NCI-H2196 (cell line): ENCODE data around the gene TBC1D9.

ENCODE experiments used
- DNase-seq: peaks from one replicate; lab custom pipeline; 2025; ENCODE audit not compliant: unreplicated experiment; lab: John Stamatoyannopoulos, UW

Gene TBC1D9

DNA sequence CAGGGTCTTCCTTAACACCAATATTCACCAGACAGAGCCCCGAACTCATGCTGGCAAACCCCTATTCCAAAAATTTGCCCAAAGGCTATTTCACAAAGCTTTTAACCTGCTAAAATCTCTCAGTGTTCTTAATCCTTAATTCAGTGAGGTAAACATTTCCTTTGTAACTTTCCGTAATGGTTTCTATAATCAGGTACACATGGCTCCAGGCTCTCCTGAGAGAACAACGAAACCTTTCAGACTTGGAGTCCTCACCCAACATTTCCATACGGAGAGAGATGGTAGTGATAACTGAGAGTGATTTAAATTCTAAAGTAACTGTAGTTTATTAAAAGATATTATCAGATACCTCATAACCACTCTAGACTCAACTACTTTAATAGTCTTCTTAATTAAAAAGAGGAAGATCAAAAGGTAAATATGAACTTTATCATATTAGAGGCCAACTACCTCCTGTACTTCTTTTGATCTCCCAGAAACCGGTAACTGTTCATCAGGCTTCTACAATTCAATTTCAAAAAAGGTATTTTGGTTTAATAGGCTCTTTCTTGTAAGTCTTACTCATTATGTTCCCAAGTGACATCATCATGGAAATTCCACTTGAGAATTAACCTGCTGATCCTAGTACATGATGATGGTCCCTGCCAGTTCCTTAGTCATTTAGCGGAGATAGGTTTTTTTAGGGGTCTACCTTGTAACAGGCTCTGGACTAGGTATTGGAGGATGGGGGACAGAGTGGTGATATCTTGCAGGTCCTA lies 96.1 kb downstream of the TBC1D9 start:
- no peak for DNase-seq

GRCh38 chr4:140654495-140654814 lies 101.7 kb downstream of the TBC1D9 start:
- DNase-seq = no peak

DNA sequence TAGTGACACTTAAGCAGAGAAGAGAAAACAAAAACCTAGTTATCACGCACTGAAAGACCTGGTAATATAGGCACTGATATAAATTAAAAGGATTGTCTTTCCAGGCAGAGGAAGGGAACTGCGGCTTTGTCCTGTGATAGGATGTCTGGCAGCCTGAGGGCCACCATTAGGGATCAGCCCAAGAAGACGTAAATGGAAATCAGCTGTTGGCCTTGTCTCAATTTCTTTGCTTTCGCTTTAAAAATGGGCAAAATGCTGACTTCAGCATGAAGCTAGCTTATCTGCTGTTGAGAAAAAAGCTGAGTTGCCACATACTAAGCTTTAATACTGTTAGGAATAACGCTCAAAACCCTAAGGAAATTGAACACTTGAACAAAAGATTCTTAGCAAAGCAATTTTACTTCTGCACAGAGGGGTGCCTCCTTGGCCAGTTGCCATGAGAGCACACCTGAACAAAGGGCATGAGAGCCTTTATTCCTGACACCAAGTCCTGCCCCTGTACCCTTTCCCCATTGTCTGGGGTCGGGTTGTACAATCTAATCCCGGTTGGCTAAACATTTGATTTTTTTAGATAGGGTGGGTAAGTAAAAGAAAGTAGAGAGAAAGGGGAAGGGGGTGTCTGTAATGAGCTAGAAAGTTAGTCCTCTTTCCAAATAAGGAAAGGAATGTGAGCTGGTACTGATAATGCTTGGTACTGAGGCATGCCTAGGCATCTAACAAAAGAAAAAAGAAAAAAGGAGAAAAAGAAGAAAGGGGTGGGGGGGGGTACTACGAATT lies 102.3 kb downstream of the TBC1D9 start:
- DNase-seq = no peak

DNA sequence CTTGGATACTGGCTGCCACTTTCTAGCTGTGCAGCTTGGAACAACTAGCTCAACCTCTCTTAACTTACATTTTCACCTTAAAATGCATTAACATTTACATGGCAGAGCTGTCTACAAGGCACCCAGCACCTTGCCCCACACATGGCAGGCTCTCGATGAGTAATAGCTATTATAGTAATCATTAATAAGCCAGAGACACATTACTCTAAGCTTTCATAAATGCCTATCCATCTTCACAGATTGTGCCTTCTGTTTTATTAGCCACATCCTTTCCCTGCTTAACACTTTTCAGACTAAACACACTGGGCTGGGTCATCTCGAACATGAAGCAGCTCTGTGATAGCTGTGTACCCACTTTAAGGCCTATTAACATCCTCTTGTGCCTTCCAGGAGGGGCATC lies 103.6 kb downstream of the TBC1D9 start:
- DNase-seq = no peak

GRCh38 chr4:140648716-140649308 lies 107.4 kb downstream of the TBC1D9 start:
- DNase-seq = no peak

- DNase-seq = no peak
Observed at GRCh38 chr4:140645614-140646412, 110.4 kb downstream of the TBC1D9 start.

DNA sequence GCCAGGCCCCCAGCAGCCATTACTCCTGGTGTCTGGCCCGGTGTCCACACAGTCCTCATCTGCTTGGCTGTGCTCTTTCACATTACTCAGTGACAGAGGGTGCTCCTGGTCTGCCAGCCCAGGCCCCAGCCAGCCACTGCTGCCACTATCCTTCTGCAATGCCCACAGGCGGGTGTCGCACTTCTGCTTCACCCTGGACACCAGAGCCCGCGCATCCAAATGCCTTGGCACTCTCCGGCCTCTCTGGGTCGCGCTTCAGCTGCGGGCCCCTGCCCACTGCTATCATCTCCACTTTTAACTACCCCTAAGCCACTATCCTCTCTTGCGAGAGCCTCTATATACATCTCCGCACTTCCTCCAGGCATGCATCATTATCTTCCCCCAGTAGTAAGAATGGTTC lies 111.0 kb downstream of the TBC1D9 start:
- DNase-seq = no peak

DNA sequence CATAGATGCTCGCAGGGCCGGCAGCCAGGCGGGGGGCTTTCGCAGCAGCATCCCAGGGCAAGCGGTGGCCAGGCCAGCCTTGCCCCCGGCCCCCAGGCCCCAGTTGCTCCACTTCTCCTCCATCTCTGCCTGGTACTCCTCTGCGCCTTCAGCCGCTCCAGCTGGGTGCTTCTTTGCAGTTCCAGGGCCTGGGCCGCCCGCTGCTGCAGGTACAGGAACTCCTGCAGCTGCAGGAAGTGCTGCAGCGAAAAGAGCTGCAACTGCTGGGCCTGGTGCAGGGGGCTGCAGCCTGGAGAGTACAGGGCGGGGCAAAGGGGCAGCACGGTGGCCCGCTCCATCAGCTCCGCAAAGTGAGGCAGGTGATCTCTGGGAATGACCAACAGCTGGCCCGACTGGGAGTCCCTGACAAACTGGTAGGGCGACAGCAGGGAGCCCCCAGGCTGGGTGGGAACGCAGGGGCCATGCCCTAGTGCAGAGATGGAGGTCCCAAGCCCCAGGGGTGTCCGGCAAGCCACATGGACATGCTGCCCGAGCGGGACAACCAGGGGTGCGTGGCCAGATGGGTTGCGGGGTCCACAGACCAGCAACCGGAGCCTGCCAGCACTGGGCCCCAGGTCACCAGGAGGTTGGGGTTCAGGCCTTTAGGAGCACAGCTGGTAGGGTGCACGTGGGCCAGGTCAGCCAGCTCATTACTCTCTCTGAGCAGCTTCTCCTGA lies 111.6 kb downstream of the TBC1D9 start:
- no peak for DNase-seq

GRCh38 chr4:140643571-140644055 lies 112.6 kb downstream of the TBC1D9 start:
- DNase-seq = no peak

- no peak for DNase-seq
Observed at GRCh38 chr4:140642674-140643437, 113.3 kb downstream of the TBC1D9 start.

- no peak for DNase-seq
Observed at GRCh38 chr4:140641789-140642439, 114.3 kb downstream of the TBC1D9 start.

- DNase-seq = no peak
Observed at GRCh38 chr4:140641105-140641555, 115.1 kb downstream of the TBC1D9 start.

DNA sequence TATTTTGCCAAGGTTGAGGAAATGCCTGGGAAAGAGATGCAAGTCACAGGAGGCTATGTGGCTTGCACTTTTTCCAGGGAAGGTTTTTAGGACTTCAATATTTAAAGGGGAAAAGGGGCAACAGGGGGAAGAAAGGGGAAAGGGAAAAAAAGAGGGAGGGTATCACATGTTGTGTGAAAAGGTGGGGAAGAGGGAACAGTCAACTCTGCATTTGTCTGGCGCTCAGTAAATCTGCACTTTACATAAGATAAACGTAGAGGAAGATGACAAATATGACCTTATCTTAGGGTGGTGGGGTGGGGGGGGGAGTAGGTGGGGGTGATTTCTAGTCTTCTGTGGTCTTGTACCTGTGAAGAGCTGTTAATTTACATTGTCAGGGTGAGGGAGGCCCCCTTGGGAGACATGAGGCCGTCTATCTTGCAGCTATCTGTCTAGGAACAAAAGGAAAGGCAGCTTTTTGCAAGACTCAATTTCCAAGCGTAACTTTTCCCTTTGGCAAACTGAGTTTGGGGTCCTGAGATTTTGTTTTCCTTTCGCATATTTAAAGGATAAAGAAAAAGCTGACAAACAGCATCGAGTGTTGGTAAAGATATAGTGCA lies 115.9 kb downstream of the TBC1D9 start:
- DNase-seq = no peak

DNA sequence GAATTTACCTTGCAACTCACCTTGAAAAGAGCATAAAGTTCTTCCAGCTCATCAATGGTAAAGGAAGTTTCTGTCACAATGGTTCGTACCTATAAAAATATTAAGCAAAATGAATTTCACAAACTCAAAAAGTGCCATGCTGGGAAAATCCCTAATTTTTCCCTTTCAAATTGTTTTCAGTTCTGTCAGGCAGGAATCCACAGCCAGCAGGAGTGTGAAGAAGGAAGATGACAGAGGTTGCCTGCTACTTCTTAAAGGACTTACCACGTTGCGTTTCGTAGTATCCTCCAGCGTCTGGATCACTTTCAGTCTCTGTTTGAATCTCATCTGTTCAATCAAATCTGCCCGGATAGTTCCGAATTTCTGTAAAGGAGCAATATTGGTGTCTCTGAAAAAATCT lies 117.1 kb downstream of the TBC1D9 start:
- DNase-seq = no peak

DNA sequence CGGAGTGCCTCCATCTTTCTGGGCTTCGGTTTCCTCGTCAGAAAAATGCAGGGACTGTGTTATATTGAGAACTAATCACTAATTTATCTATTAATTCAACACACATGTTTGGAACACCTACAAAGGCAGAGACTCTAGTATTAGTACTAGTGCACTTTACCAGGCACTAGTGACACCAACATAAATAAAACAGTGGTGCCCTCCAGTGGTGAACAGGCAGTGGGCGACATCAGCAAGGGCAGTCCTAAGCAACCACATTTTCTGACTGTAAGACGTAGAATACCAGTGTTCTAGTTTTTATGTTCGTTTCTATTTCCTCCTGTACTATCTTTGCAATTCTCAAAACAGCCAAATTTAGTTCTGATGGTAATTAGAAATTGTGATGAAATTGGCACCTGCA lies 118.3 kb downstream of the TBC1D9 start:
- no peak for DNase-seq

- DNase-seq = no peak
Observed at GRCh38 chr4:140635606-140636005, 120.6 kb downstream of the TBC1D9 start.

GRCh38 chr4:140633951-140634350 lies 122.2 kb downstream of the TBC1D9 start:
- DNase-seq = no peak

DNA sequence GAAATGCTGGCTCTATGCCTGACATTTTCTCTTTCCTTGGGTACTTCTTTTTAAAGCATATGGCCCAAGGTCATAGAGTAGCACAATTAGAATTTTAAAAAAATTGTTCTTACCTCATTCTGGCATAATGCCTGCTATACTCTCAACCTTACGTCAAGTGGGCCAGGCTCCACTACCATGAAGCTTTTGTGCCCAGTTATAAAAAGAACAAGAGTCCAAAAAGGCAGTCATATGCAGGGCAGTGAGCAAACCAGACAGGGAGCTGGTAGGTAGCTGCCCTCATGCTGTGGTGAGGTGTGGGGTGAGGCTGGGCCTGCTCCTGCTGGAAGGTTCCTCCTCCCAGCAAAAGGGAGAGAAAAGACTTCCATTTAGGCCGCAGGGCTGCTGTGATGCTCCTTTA lies 123.1 kb downstream of the TBC1D9 start:
- DNase-seq = no peak

- no peak for DNase-seq
Observed at GRCh38 chr4:140630246-140630645, 125.9 kb downstream of the TBC1D9 start.
